Limb (tissue), 2 donors: ENCODE results near the gene ITGB1BP2.
"Not testable (repeated sequence)": the region's sequence is repeated elsewhere in the genome, so short reads cannot be mapped to it uniquely, and the experiment has no call there.

Source experiments
- DNase-seq, 2 donors: peaks; one replicate each; pipeline ENCODE4 v3.0.0-alpha.2; 2016; ENCODE audit errors: extremely low spot score in 2 of 2

ITGB1BP2 gene

GRCh38 chrX:71301195-71301924, at the start of gene ITGB1BP2:
Gene ITGB1BP2, plus strand, starts transcription at chrX:71301750. Its CDS starts 57 bp downstream, at chrX:71301807.
- DNase-seq = peak; percentile 6 to 24

DNA sequence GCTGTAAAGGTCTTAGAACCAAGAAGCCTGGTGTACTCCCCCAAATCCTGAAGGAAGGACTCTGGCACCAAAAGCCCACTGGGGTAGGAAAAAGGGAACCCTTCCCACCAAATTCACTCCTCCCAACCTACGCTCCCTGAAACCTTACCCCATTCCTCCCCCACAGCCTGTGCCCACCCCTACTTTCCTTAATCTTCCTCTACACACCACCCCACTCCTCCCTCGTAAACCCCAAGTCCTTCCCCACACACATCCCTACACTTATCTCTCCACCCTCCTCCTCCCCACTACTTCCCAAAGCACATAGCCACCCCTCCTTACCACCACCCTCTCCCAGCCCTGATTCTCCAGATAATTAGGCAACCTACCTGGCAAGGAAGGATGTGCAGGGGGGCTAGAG, 49.3 kb upstream of the ITGB1BP2 start:
- DNase-seq = no peak

- DNase-seq = peak in 1 of 2 donors; percentile 80
Observed at GRCh38 chrX:71253253-71254091, 48.1 kb upstream of the ITGB1BP2 start.

DNA sequence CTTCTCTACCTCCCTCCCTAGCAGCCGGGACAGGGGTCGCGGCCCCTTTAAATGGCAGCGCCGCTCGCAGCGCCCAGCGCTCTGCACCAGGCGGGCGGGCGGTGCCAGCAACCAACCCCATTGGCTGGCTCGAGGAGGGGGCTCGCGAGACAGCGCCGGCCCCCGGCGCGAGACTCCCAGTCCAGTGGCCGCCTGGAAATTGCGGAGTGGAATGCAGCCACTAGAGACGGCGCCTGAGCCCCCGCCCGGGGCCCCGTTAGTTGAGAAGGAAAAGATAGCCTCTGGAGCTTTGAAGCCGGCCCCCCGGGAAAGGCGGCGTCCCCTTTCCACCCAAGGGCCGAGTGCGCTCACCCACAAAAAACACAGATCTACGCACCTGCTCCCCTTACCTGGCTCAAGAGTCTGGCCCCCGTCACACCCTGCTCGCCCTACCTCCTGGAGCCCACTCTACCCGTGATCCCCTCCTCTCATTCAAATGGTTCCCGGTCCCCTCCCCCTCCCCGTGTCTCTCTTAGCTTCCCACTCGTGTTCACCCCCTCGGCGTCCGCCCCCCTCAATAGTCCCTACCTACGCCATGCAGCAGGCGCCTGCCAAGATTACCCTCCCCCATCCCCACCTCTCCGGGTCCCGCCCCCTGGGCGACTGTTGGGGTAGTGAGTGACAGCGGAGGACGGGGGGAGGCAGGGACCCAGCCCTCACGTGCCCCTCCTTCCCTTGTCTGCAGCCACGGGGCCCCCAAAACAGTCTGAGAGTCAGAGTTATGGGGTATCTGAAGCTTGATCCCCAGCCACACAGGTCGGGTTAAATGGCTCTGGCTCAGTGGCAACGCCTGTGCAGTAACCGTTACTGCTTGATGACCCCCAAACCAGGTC, 47.2 kb upstream of the ITGB1BP2 start, which contains the start of gene ZMYM3:
Gene ZMYM3 (minus strand): TSS at position 49 of the 872 bp plus-strand sequence. CDS start 885 bp downstream, outside the sequence.
- DNase-seq = peak; percentile 79 to 90

DNA sequence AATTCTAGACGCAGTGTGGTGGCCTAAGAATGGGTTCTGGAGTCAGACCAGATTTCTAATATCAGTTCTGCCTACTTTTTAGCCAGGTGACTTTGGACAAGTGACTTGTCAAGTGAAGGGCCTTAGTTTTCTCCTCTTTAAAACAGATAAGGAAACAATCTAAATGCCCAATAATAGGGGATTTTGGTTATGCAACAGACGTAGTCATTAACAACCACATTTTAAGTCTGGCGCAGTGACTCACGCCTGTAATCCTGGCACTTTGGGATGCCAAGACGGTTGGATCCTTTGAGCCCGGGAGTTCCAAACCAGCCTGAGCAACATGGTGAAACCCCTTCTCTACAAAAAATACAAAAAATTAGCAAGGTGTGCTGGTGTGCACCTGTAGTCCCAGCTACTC, 45.5 kb upstream of the ITGB1BP2 start:
- no peak for DNase-seq

GRCh38 chrX:71256856-71257255, 44.7 kb upstream of the ITGB1BP2 start:
- no peak for DNase-seq

- not testable (repeated sequence) for DNase-seq
Observed at GRCh38 chrX:71268624-71269023, 32.9 kb upstream of the ITGB1BP2 start.

DNA sequence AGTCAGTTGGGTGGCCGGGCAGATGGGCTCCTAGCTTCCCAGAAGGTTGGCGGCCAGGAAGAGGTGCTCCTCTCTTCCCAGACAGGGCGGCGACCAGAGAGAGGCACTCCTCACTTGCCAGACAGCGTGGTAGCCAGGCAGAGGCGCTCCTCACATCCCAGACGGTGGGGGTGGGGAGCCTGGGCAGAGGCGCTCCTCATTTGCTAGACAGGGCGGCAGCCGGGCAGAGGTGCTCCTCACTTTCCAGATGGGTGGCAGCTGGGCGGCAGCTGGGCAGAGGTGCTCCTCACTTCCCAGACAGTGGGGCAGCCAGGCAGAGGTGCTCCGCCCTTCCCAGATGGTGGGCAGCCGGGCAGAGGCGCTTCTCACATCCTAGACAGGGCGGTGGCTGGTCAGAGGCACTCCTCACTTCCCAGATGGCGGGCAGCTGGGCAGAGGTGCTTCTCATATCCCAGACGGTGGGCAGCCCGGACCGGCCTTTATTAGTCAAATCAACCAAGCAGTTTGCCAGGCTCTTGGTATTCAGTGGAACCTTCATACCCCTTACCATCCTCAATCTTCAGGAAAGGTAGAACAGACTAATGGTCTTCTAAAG, 31.7 kb upstream of the ITGB1BP2 start:
- no peak for DNase-seq

DNA sequence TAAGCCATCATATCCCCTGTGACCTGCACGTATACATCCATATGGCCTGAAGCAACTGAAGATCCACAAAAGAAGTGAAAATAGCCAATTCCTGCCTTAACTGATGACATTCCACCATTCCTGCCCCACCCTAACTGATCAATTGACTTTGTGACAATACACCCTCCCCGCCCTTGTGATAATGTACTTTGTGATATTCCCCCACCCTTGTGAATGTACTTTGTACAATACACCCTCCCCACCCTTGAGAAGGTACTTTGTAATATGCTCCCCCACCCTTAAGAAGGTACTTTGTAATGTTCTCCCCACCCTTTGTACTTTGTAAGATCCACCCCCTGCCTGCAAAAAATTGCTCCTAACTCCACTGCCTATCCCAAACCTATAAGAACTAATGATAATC, 29.2 kb upstream of the ITGB1BP2 start:
- not testable (repeated sequence) for DNase-seq

DNA sequence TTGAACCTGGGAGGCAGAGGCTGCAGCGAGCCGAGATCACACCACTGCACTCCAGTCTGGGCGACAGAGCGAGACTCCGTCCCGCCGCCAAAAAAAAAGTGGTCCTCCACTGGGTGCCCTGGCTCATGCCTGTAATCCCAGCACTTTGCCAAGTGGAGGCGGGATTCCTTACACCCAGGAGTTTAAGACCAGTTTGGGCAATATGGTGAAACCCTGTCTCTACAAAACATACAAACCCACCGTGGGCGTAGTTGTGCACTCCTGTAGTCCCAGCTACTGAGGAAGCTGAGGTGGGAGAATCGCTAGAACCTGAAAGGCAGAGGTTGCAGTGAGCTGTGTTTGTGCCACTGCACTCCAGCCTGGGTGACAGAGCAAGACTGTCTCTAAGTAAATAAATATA, 20.2 kb upstream of the ITGB1BP2 start:
- DNase-seq = not testable (repeated sequence)

GRCh38 chrX:71282514-71283402, 18.8 kb upstream of the ITGB1BP2 start:
- no peak for DNase-seq

GRCh38 chrX:71283403-71284143, 18.0 kb upstream of the ITGB1BP2 start, which contains the start of gene NONO:
Gene NONO, plus strand, starts transcription at chrX:71283635. Its CDS starts 7,003 bp downstream, at chrX:71290638.
- peak; percentile 86 to 95 for DNase-seq

DNA sequence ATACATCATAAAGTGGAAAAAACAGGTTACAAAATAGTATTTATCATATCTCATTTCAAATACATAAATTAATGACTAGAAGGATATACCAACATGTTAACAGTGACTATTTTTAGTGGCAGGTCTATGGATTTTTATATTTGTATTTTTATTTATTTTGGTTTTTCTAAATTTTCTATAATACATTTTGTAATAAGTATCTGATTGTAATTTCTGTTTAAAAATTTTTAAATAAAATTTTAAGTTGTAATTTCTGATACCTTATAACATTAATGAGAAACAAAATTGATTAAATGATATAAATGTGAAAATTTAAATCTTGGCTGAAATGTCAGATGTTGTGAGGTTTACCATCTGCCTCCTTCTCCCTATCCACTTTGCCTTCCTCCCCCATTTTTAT, 15.6 kb upstream of the ITGB1BP2 start:
- DNase-seq = no peak

- no peak for DNase-seq
Observed at GRCh38 chrX:71291381-71291780, 10.2 kb upstream of the ITGB1BP2 start.

DNA sequence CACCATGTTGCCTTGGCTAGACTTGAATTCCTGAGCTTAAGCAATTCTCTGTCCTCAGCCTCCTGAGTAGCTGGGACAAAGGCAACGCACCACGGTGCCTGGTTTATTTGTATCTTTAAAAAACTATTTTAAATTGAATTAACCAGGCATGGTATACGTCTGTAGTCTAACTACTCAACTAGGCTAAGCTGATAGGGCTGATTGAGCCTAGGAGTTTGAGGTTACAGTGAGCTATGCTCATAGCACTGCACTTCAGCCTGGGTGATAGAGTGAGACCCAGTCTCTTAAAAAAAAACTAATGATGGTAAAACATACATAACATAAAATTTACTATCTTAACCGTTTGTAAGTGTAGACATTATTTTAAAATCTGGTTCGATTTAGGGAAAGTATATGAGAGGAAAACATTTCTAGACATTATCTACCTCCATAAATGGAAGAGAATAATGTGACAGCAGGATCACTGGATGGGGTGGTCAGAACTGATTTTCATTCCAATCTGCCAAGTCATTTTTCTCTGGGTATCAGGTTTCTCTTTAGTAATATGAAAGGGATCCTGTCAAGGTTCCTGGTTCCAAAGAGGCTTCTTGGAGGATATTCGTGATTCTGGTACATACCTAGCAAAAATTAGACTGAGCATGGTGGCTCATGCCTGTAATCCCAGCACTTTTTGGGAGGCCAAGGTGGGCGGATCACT, 8.7 kb upstream of the ITGB1BP2 start:
- no peak for DNase-seq

- no peak for DNase-seq
Observed at GRCh38 chrX:71296806-71297205, 4.7 kb upstream of the ITGB1BP2 start.

DNA sequence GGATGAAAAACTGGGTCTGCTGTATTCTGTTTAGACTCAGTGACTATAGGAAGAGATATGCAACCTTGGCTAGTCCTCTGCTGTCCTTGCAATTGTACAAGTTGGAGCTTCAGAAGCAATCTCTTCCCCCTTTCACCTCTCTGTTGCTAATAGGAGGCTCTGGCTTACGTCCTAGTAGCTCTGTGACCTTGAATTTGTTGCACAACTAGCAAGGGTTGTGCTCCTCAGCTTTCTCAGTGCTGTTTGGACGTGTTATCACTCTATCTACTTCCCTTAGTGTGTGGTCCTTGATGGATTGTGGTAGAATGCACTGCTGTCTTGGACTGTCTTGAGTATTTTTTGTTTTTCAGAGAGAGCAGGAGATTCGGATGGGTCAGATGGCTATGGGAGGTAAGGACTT, 3.4 kb upstream of the ITGB1BP2 start:
- no peak for DNase-seq

DNA sequence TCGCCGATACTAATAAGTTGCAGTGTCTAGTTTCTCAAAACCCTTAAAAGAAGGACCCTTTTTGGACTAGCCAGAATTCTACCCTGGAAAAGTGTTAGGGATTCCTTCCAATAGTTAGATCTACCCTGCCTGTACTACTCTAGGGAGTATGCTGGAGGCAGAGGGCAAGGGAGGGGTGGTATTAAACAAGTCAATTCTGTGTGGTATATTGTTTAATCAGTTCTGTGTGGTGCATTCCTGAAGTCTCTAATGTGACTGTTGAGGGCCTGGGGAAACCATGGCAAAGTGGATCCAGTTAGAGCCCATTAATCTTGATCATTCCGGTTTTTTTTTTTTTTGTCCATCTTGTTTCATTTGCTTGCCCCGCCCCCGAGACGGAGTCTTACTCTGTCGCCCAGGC, 1.5 kb upstream of the ITGB1BP2 start:
- DNase-seq = not testable (repeated sequence)

- DNase-seq = not testable (repeated sequence)
Observed at GRCh38 chrX:71300495-71300894, 1.1 kb upstream of the ITGB1BP2 start.
